ENCODE results near the gene MFSD1. TPM values are rescaled to one million over a fixed set of nuclear protein-coding genes. Genes with fewer than 3 reads are reported as not detected.

MFSD1 gene
- polyA plus RNA-seq, 4 donors = 18.6 to 54.4 (median 33.1) TPM

DNA sequence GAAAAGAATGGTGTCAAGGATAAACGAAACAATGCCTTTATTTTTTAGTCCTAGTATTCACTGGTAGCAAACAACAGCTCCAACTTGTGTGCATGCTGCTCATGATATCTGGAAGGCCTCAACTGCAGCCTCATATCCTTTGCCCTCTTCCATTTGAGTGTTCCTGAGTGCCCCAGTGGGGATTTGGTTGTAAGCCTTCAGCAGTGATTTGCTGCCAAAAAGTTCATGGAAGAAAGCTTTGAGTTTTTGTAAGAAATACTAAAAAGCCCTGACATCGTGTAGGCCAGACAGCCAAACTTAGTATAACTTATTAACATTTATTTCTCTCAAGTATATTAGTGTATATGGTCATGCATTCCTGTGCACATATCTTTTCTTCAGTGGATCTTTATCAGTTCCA, 30.0 kb downstream of the MFSD1 start:
- FAIRE-seq (no peak), DNase-seq (no peak)
- Histone ChIP-seq H3K9me3 (ENCODE audit: control insufficient read depth in 2 of 2, insufficient read depth in 1 of 2, low read depth in 1 of 2, low read length in 1 of 2) (no peaks in the 10 kb centered on the region), H3K4me3 (ENCODE audit: low read depth in 1 of 3, low read length in 3 of 3) (no peak overlapping the region), H3K27ac (ENCODE audit: low read depth in 1 of 3, low read length in 2 of 3) (no peak overlapping the region), H3K4me1 (ENCODE audit: control insufficient read depth in 3 of 3, insufficient read depth in 2 of 3, low read depth in 1 of 3, low read length in 2 of 3) (no peaks in the 10 kb centered on the region), H3K27me3 (ENCODE audit: control insufficient read depth in 3 of 3, insufficient read depth in 3 of 3, low read length in 3 of 3) (no peaks in the 10 kb centered on the region), H3K36me3 (ENCODE audit: control insufficient read depth in 3 of 3, insufficient read depth in 2 of 3, low read depth in 1 of 3, low read length in 3 of 3) (peaks cover 2 to 7% (median 3%) of the 10 kb centered on the region in 3 donors)
- 61 to 93% (median 89%) methylated on average over 2 of the region's 2 CpGs for WGBS, 3 donors

DNA sequence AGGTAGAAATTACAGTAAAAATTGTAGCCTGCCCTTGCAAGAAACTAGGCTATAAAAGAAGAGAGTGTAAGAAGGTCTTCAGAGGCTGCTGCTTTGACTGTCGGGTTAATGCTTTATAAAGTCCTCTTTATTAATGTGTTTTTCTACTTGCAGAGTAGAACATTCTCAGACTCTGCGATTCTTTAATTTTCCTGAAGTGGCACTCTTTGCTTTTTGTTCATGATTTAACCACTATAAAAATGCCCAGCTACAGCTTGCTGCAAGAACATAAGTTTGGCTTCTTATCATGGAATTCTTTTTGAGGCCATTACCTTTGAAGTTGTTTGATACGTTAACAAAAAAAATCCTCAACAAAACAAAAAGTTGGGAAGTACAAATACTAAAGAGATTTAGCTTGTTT, 33.8 kb downstream of the MFSD1 start:
- DNase-seq = no peak

DNA sequence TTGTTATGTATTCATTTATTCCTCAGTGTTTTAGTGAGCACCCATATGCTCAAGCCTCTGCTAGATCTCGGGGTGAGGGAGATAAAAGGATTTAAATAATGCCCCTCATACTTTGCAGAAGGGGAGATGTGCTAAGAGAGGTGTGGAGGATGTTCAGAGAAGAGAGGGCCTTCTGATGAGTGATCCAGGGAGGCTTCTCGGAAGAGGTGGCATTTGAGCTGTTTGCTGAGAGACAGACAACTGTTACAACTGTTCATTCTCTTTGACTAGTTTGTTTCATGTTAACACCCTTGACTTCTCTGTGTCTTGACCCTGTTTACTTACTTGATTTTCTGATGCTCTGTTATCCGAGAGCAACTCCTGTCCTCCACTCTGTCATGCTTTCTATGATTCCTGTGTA, 34.5 kb downstream of the MFSD1 start:
- Histone ChIP-seq H3K4me3 (ENCODE audit: low read depth in 1 of 3, low read length in 3 of 3) (no peak overlapping the region), H3K27me3 (ENCODE audit: control insufficient read depth in 3 of 3, insufficient read depth in 3 of 3, low read length in 3 of 3) (no peaks in the 10 kb centered on the region), H3K4me1 (ENCODE audit: control insufficient read depth in 3 of 3, insufficient read depth in 2 of 3, low read depth in 1 of 3, low read length in 2 of 3) (no peaks in the 10 kb centered on the region), H3K36me3 (ENCODE audit: control insufficient read depth in 3 of 3, insufficient read depth in 2 of 3, low read depth in 1 of 3, low read length in 3 of 3) (peaks cover 0 to 3% (median 2%) of the 10 kb centered on the region in 3 donors), H3K27ac (ENCODE audit: low read depth in 1 of 3, low read length in 2 of 3) (no peak overlapping the region), H3K9me3 (ENCODE audit: control insufficient read depth in 2 of 2, insufficient read depth in 1 of 2, low read depth in 1 of 2, low read length in 1 of 2) (no peaks in the 10 kb centered on the region)
- FAIRE-seq (no peak), DNase-seq (no peak)
- whole genome bisulfite sequencing, 3 donors = 53 to 78% (median 65%) methylated on average over 3 of the region's 3 CpGs

More for the DNA sequence above, 33.8 kb downstream of the MFSD1 start:
- FAIRE-seq = no peak
- no peaks in the 10 kb centered on the region for H3K9me3 ChIP-seq (ENCODE audit: control insufficient read depth in 2 of 2, insufficient read depth in 1 of 2, low read depth in 1 of 2, low read length in 1 of 2)
- no peaks in the 10 kb centered on the region for H3K4me1 ChIP-seq (ENCODE audit: control insufficient read depth in 3 of 3, insufficient read depth in 2 of 3, low read depth in 1 of 3, low read length in 2 of 3)
- no peak overlapping the region for H3K27ac ChIP-seq (ENCODE audit: low read depth in 1 of 3, low read length in 2 of 3)
- H3K4me3 ChIP-seq (ENCODE audit: low read depth in 1 of 3, low read length in 3 of 3) = no peak overlapping the region
- 42 to 56% (median 52%) methylated on average over 3 of the region's 3 CpGs for WGBS, 3 donors
- H3K36me3 ChIP-seq (ENCODE audit: control insufficient read depth in 3 of 3, insufficient read depth in 2 of 3, low read depth in 1 of 3, low read length in 3 of 3) = peaks cover 0 to 3% (median 2%) of the 10 kb centered on the region in 3 donors
- no peaks in the 10 kb centered on the region for H3K27me3 ChIP-seq (ENCODE audit: control insufficient read depth in 3 of 3, insufficient read depth in 3 of 3, low read length in 3 of 3)

DNA sequence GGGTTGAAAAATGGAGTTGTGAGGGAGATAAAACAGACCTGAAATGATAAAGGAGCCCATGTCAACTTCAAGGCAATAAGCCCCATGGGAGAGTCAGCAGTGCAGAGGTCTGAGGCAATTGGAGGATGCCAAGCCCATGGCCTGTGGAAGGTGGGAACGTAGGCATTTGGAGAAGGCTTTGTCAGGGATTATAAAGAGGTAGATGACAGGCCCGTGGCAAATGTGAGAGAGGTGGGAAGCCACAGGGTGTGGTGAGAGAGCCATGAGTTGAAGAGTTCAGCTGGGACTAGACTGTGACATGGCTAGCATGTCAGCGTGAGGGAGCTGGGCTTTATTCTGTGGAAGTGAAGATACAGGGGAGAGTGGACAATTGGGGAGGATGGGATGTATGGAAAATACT, 35.4 kb downstream of the MFSD1 start:
- FAIRE-seq (no peak), DNase-seq (no peak)
- H3K27ac ChIP-seq (ENCODE audit: low read depth in 1 of 3, low read length in 2 of 3) = no peak overlapping the region
- H3K4me3 ChIP-seq (ENCODE audit: low read depth in 1 of 3, low read length in 3 of 3) = no peak overlapping the region
- no peaks in the 10 kb centered on the region for H3K36me3 ChIP-seq (ENCODE audit: control insufficient read depth in 3 of 3, insufficient read depth in 2 of 3, low read depth in 1 of 3, low read length in 3 of 3)
- H3K9me3 ChIP-seq (ENCODE audit: control insufficient read depth in 2 of 2, insufficient read depth in 1 of 2, low read depth in 1 of 2, low read length in 1 of 2) = no peaks in the 10 kb centered on the region
- H3K27me3 ChIP-seq (ENCODE audit: control insufficient read depth in 3 of 3, insufficient read depth in 3 of 3, low read length in 3 of 3) = no peaks in the 10 kb centered on the region
- WGBS, 3 donors = 58 to 60% (median 59%) methylated on average over 3 of the region's 3 CpGs
- H3K4me1 ChIP-seq (ENCODE audit: control insufficient read depth in 3 of 3, insufficient read depth in 2 of 3, low read depth in 1 of 3, low read length in 2 of 3) = no peaks in the 10 kb centered on the region

DNA sequence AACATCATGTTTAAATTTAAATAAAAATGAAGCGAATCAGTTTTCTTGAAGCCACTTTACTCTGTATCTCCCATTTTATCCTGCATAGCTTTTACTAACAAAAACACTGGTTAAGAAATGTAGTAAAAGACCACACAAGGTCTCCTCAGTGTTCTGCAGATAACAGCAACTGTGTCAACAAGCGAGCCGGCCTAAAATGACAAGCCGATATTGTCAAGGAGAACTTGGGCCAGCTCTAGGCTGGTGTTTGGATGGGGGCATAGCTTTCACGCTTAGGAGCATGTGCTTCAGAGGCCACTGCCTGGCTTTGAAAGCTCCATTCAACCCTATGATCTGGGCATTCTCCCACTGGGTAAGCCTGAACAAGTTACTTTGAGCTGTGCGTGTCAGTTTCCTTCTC, 38.1 kb downstream of the MFSD1 start:
- 84 to 91% (median 87%) methylated on average over 6 of the region's 6 CpGs for WGBS, 3 donors
- Histone ChIP-seq H3K27ac (ENCODE audit: low read depth in 1 of 3, low read length in 2 of 3) (no peak overlapping the region), H3K9me3 (ENCODE audit: control insufficient read depth in 2 of 2, insufficient read depth in 1 of 2, low read depth in 1 of 2, low read length in 1 of 2) (no peaks in the 10 kb centered on the region), H3K4me1 (ENCODE audit: control insufficient read depth in 3 of 3, insufficient read depth in 2 of 3, low read depth in 1 of 3, low read length in 2 of 3) (no peaks in the 10 kb centered on the region), H3K4me3 (ENCODE audit: low read depth in 1 of 3, low read length in 3 of 3) (no peak overlapping the region), H3K36me3 (ENCODE audit: control insufficient read depth in 3 of 3, insufficient read depth in 2 of 3, low read depth in 1 of 3, low read length in 3 of 3) (no peaks in the 10 kb centered on the region), H3K27me3 (ENCODE audit: control insufficient read depth in 3 of 3, insufficient read depth in 3 of 3, low read length in 3 of 3) (no peaks in the 10 kb centered on the region)
- FAIRE-seq (no peak), DNase-seq (no peak)

DNA sequence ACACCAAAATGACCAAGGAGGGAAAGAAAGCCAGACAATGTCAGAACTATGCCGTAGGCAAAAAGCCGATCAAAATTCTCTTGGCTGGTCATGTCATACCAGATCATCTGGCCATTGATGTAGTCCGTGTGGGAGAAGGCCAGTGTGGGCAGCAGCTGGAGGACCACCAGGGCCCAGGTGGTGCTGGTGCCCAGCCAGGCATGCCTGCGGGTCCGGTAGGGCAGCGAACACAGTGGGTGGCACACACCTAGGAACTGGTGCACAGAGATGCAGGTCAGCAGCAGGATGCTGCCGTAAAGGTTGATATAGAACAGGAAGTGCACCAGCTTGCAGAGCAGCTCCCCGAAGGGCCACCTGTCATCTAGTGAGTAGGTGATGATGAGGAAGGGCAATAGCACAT, 39.5 kb downstream of the MFSD1 start:
- Histone ChIP-seq H3K27ac (ENCODE audit: low read depth in 1 of 3, low read length in 2 of 3) (no peak overlapping the region), H3K36me3 (ENCODE audit: control insufficient read depth in 3 of 3, insufficient read depth in 2 of 3, low read depth in 1 of 3, low read length in 3 of 3) (no peaks in the 10 kb centered on the region), H3K27me3 (ENCODE audit: control insufficient read depth in 3 of 3, insufficient read depth in 3 of 3, low read length in 3 of 3) (no peaks in the 10 kb centered on the region), H3K4me1 (ENCODE audit: control insufficient read depth in 3 of 3, insufficient read depth in 2 of 3, low read depth in 1 of 3, low read length in 2 of 3) (no peaks in the 10 kb centered on the region), H3K9me3 (ENCODE audit: control insufficient read depth in 2 of 2, insufficient read depth in 1 of 2, low read depth in 1 of 2, low read length in 1 of 2) (no peaks in the 10 kb centered on the region), H3K4me3 (ENCODE audit: low read depth in 1 of 3, low read length in 3 of 3) (no peak overlapping the region)
- WGBS, 3 donors = 83 to 92% (median 86%) methylated on average over 8 of the region's 8 CpGs
- no peak for DNase-seq
- FAIRE-seq = no peak

DNA sequence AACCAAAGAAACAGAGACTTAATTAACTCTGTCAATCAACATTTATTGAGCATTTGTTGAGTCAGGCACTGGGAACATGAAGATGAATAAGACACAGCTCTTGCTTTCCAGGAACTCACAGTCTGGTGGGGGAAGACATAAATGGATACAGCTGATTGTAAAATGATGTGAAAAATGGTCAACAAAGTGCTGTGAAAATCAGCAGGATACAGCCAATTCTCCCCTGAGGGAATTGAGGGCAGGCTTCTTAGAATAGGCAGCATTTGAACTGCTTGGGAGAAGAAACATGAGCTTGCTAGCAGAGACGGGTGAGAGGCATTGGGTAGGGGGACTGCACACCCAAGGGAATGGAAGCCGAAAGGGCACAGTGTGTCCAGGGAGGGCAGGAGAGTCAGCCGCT, 41.1 kb downstream of the MFSD1 start:
- no peaks in the 10 kb centered on the region for H3K9me3 ChIP-seq (ENCODE audit: control insufficient read depth in 2 of 2, insufficient read depth in 1 of 2, low read depth in 1 of 2, low read length in 1 of 2)
- H3K27me3 ChIP-seq (ENCODE audit: control insufficient read depth in 3 of 3, insufficient read depth in 3 of 3, low read length in 3 of 3) = no peaks in the 10 kb centered on the region
- DNase-seq = no peak
- H3K36me3 ChIP-seq (ENCODE audit: control insufficient read depth in 3 of 3, insufficient read depth in 2 of 3, low read depth in 1 of 3, low read length in 3 of 3) = no peaks in the 10 kb centered on the region
- FAIRE-seq = no peak
- H3K4me3 ChIP-seq (ENCODE audit: low read depth in 1 of 3, low read length in 3 of 3) = no peak overlapping the region
- no peak overlapping the region for H3K27ac ChIP-seq (ENCODE audit: low read depth in 1 of 3, low read length in 2 of 3)
- WGBS, 3 donors = 73 to 85% (median 82%) methylated on average over 3 of the region's 3 CpGs
- H3K4me1 ChIP-seq (ENCODE audit: control insufficient read depth in 3 of 3, insufficient read depth in 2 of 3, low read depth in 1 of 3, low read length in 2 of 3) = no peaks in the 10 kb centered on the region

DNA sequence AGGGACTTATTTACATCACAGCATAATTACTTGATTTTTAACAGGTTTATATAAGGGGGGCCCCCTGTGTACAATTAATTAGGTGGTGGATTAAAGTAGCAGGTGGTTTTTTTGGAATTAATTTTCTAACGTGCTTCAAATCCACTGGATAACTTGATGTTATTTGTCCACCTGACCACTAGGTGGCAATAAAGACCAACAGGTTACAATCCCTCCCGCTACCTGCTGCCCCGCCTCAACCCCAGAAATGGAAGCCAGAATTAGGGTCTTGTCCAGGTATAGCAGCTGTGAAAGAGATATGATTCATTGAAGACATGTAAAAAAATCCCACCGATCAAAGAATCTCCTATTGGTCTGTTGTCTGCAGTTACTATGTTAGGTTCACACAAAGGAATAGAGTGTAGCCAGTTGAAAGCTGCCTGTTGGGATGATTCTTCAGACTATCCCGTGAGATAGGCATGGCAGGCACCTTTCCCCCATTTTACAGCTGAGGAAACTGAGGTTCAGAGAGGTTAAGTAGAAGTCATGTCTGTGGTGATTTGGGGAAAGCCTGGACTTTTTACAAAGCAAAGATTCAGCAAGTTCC, 44.0 kb downstream of the MFSD1 start:
- WGBS, 3 donors = 15 to 17% (median 17%) methylated on average over 5 of the region's 5 CpGs
- Histone ChIP-seq H3K4me3 (ENCODE audit: low read depth in 1 of 3, low read length in 3 of 3) (no peak overlapping the region), H3K36me3 (ENCODE audit: control insufficient read depth in 3 of 3, insufficient read depth in 2 of 3, low read depth in 1 of 3, low read length in 3 of 3) (no peaks in the 10 kb centered on the region), H3K4me1 (ENCODE audit: control insufficient read depth in 3 of 3, insufficient read depth in 2 of 3, low read depth in 1 of 3, low read length in 2 of 3) (no peaks in the 10 kb centered on the region), H3K27ac (ENCODE audit: low read depth in 1 of 3, low read length in 2 of 3) (no peak overlapping the region), H3K9me3 (ENCODE audit: control insufficient read depth in 2 of 2, insufficient read depth in 1 of 2, low read depth in 1 of 2, low read length in 1 of 2) (no peaks in the 10 kb centered on the region), H3K27me3 (ENCODE audit: control insufficient read depth in 3 of 3, insufficient read depth in 3 of 3, low read length in 3 of 3) (no peaks in the 10 kb centered on the region)
- DNase-seq (peak; percentile 39 to 42), FAIRE-seq (no peak)

DNA sequence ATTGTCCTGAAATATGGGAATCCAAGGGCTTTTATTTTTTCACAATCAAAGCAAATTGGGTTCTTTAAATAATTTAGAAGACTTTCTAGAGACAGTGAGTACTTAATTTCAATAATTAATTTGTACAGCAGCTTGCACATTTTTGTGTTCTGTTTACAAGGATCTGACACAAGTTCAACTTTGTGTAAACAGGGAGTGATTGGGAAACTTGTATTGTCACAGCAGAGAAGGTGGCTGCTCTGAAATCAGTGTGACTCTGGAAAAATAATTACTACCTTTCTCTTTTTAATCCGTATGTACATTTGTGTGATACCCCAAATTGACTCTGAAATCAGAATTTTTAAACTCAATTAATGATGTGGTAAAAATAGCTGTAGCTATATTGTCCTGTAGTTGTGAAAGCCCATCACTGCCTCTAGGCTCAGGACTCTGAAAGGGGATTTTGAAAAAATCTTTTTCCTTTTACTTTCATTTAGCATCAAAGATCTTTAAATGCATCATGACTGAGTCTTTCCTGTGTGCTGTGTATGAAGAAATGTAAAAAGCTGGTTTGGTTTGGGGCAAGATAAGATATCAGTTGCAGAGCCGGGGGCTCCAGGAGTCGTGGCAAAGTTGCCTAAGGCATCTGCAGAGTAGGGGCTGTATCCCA, 45.1 kb downstream of the MFSD1 start:
- WGBS, 3 donors = 33 to 41% (median 36%) methylated on average over 3 of the region's 3 CpGs
- Histone ChIP-seq H3K9me3 (ENCODE audit: control insufficient read depth in 2 of 2, insufficient read depth in 1 of 2, low read depth in 1 of 2, low read length in 1 of 2) (no peaks in the 10 kb centered on the region), H3K4me1 (ENCODE audit: control insufficient read depth in 3 of 3, insufficient read depth in 2 of 3, low read depth in 1 of 3, low read length in 2 of 3) (no peaks in the 10 kb centered on the region), H3K27me3 (ENCODE audit: control insufficient read depth in 3 of 3, insufficient read depth in 3 of 3, low read length in 3 of 3) (no peaks in the 10 kb centered on the region), H3K36me3 (ENCODE audit: control insufficient read depth in 3 of 3, insufficient read depth in 2 of 3, low read depth in 1 of 3, low read length in 3 of 3) (no peaks in the 10 kb centered on the region), H3K4me3 (ENCODE audit: low read depth in 1 of 3, low read length in 3 of 3) (no peak overlapping the region), H3K27ac (ENCODE audit: low read depth in 1 of 3, low read length in 2 of 3) (no peak overlapping the region)
- FAIRE-seq = no peak
- DNase-seq = no peak
